HG03135 (cell line): ENCODE data around the gene MAF.

Source experiments
- ATAC-seq: cut with Tn5 transposase; IDR thresholded peaks from one replicate; pipeline ENCODE4 v1.9.1; 2021; ENCODE audit warnings: mild to moderate bottlenecking, moderate library complexity; ENCODE audit not compliant: unreplicated experiment

MAF gene

GRCh38 chr16:79613009-79613408, 12.5 kb upstream of the MAF start:
- ATAC-seq = no peak

DNA sequence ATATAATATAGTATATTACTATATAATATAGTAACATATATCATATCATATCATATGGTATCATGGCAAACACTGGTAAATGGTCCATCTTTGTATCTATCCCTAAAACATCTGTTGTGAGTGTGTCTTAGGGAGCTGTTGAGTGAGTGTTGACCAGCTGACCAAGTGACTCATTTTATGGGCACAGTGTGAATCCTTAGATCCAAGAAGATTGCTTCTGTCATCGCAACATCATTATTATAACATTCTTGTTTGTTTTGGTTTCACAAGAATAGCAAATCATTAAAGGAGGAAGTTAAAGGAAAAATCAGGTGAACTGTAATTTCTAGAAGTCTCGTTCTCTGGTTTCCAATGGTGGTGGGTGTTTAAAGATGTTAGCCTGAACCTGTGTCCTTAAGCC, 11.7 kb upstream of the MAF start:
- no peak for ATAC-seq

DNA sequence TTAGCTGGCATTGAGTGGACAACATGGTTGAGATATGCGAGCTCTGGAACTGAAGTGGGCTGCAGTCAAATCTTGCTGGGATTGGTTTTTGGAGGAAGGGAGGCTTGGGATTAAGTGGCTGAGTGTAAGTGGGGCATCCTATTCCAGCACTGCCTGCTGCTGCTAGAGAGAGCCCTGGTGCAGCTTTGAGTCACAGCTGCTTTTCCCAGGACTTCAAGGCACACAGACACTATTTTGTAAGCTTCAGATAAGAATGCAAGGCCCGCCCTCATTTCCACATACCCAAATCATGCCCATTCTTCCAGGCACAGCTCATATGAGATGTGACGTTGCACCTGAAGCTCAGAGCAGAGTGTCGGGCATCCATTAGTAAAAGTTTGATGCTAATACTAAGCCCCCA, 10.2 kb upstream of the MAF start:
- ATAC-seq = no peak

GRCh38 chr16:79609861-79610260, 9.3 kb upstream of the MAF start:
- no peak for ATAC-seq

GRCh38 chr16:79608976-79609375, 8.4 kb upstream of the MAF start:
- no peak for ATAC-seq

GRCh38 chr16:79607587-79607986, 7.0 kb upstream of the MAF start:
- no peak for ATAC-seq

DNA sequence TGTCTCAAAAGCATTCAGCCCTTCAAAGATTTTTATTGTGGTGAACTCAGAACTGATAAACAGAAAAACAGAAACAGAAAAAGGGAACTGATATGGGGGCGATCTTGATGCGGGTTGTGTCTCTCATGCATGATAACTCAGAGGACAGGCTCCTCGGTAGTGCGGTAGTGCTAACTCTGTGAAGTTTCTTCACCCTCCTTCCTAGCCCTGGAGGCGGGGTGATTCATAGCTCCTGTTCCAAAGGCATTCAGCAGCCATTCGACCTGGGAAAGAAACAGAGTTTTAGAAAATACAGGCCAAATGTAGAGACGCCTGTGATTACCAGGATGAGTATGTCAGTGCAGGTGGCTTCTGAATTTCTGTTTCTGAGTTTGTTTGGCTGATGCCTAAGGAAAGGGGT, 5.5 kb upstream of the MAF start:
- ATAC-seq = no peak

DNA sequence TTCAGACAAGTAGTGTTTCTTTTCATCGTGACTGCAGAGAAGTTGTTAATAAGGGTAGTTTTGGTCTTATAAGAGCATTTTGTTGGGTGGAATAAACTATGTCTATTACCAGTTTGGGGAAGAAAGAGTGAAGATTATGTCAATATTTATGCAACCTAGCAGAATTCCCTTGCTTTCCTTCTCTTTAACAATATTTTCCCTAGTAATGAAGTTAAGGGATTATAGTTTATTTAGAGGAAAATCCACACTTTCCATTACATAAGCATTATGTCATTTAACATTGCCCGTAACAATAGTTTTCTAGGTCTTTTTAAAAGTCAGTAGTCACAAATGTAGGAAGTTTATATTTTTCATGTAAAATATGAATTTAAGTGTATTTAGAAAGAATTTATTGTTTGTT, 2.5 kb upstream of the MAF start:
- ATAC-seq = no peak

- no peak for ATAC-seq
Measured at GRCh38 chr16:79602628-79603014, 2.1 kb upstream of the MAF start.

GRCh38 chr16:79601931-79602627, 1.5 kb upstream of the MAF start:
- ATAC-seq = no peak

- no peak for ATAC-seq
Measured at GRCh38 chr16:79601092-79601930, 774 bp upstream of the MAF start.

- ATAC-seq = peak; percentile 36
Measured at GRCh38 chr16:79599837-79600637, 500 bp downstream of the MAF start.

DNA sequence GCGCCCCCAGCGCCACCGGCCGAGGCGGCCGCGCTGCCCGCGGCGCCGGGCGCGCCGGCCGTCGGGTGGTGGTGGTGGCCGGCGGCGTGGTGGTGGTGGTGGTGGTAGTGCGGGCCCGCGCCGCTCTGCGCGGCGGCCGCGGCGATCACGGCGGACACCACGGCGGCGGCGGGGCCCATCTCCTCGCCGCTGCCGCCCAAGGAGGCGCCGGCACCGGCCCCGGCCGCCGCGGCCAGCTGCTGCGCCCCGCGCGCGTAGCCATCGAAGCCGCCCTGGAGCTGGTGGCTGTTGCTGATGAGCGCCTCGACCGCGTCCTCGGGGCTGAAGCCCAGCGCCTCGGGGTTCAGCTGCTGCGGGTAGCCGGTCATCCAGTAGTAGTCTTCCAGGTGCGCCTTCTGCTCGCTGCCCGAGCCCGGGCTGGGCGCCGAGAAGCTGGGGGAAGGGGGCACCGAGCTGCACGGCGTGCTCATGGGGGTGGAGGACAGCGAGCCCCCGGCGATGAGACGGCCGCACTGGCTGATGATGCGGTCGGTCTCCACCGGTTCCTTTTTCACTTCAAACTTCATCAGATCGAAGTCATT, 1.2 kb downstream of the MAF start:
- ATAC-seq = no peak

- ATAC-seq = no peak
Measured at GRCh38 chr16:79598348-79599181, 2.0 kb downstream of the MAF start.

DNA sequence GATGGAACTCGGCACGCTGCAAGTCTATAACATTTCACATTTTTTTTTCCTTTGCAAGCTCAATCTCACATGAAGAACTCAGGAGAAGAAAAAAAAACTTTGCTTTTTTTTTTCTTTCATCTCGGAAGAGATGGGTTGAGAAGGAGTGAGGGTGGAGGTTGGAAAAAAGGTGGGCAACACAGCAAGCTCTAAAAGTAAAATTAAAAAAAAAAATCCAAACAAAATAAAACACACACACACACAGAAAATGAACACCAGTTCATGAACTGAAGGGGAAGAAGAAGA, 2.5 kb downstream of the MAF start:
- no peak for ATAC-seq

DNA sequence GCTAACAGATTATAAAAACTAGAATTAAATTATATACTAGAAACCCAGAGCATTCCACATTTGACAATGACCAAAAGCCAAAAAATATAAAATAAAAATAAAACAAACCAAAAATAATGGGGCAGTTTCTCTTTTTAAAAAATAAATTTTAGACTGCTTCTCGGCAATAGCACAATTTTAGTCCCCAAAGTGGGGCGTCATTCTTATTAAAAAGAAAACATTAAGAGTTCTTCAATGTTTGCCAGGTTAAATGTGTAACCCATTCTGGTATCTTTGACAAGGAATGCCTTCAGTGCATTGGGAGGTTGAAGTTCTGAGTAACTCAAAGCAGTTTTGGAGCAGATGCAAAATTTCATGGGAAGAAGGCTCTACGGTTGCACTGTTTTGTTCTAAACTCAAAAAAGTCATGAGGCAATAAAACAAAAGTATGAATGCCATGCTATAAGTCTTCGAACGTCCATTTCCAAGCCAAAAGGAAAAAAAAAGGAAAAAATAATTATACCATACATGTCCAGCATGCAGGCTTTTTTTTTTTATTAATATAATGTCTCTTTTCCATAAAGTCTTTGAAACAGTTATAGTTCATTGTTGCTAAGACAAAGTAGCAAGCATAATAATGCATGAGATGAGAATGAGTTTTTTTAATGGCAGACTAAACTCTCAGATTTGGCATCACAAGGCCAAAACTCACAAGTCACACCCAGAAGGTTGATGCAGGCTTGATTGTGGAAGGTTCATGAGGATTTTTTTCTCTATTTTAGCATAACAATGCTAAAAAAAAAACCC, 3.1 kb downstream of the MAF start:
- no peak for ATAC-seq

DNA sequence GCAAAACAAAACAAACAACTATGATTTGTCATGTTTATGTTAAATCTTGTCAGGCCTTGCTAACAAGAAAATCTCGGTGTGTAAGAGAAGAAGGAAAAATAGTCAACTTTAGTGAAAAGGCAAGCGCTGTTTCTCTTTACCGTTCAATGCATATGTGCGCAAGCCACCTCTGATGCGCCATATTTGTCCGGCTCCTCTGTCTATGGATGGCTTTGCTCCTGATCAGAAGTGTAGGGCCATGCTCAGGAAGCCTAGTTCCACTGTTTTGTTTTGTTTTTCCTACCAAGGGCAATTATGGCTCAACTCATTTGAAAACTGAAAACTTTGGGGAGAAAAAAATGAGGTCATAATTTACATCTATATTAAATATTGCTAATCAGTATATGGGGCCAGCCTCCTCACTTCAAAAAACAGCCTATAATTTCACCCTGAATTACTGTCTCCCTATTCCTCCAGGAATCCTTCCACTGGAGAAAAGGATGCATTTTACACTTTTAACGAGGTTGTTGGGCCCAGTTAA, 4.5 kb downstream of the MAF start:
- ATAC-seq = no peak

- no peak for ATAC-seq
Measured at GRCh38 chr16:79595231-79595641, 5.3 kb downstream of the MAF start.

GRCh38 chr16:79593754-79594153, 6.8 kb downstream of the MAF start:
- ATAC-seq = no peak

DNA sequence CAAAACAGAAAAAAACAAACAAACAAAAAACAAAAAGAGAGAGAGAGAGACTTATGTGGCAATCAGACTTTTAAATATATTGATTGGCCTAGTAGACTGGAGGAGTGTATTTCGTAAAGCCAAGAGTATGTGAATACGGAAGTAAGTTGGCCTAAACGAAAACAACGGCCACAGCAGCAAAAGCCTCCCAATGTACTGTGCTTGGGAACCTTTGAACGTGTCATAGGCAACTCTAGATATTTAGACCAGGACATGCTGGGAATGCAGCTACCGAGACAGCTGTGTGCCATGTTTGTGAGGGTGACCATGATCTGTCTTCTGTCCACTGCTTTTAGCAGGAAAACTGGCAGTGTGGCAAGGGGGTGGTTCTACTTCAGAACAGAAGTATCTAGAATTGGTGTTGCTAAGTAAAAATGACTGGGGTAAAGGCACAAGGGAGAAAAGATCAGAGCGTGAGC, 7.4 kb downstream of the MAF start:
- ATAC-seq = no peak
